Type B pancreatic cell (in vitro differentiated cells): ENCODE data around the gene HLA-DPA1. TPM values are rescaled to one million over a fixed set of nuclear protein-coding genes. Genes with fewer than 3 reads are reported as not detected.

Experiments used
- DNase-seq: peaks from one replicate; pipeline ENCODE4 v3.0.0; 2021; ENCODE audit warnings: mixed read lengths; ENCODE audit not compliant: unreplicated experiment; ENCODE audit errors: extremely low spot score
- H3K27ac Mint-ChIP-seq: 2 replicates; pipeline ENCODE4 v1.8.0; 2021; ENCODE audit warnings: mild to moderate bottlenecking, mixed read lengths
- H3K27me3 Mint-ChIP-seq: 2 replicates; pipeline ENCODE4 v1.8.0; 2021; ENCODE audit warnings: mixed read lengths
- H3K36me3 Mint-ChIP-seq: 2 replicates; pipeline ENCODE4 v1.8.0; 2021; ENCODE audit warnings: mixed read lengths
- H3K4me1 Mint-ChIP-seq: one replicate; pipeline ENCODE4 v1.8.0; 2021; ENCODE audit warnings: mixed read lengths; ENCODE audit not compliant: unreplicated experiment
- H3K4me3 Mint-ChIP-seq: 2 replicates; pipeline ENCODE4 v1.8.0; 2021; ENCODE audit warnings: mild to moderate bottlenecking, mixed read lengths
- H3K9me3 Mint-ChIP-seq: 2 replicates; pipeline ENCODE4 v1.8.0; 2021; ENCODE audit warnings: mixed read lengths
- CTCF ChIP-seq: fragments of 200-600 bp; sonication (generic); conservative IDR thresholded peaks from 2 replicates; pipeline ENCODE4 v1.5.0; 2021; ENCODE audit warnings: antibody characterized with exemption, mild to moderate bottlenecking
- total RNA-seq: library from RNA; stranded (reverse); gene quantifications from 2 replicates; pipeline ENCODE4 v1.2.1, GENCODE V29; 2021; ENCODE audit warnings: low replicate concordance

The HLA-DPA1 gene
- total RNA-seq, 1 donor from 2014 or later = 2.6 TPM

- Mint-ChIP-seq H3K36me3 (no peaks in the 10 kb centered on the region), H3K4me3 (no peak overlapping the region), H3K27ac (no peak overlapping the region), H3K9me3 (no peaks in the 10 kb centered on the region), H3K4me1 (peaks cover 12% of the 10 kb centered on the region), H3K27me3 (peaks cover 45% of the 10 kb centered on the region)
- TF ChIP-seq CTCF = no peak
- no peak for DNase-seq
Measured at GRCh38 chr6:33019372-33019771, 54.1 kb downstream of the HLA-DPA1 start.

GRCh38 chr6:33018904-33019303, 54.5 kb downstream of the HLA-DPA1 start:
- no peak for DNase-seq
- H3K4me1 Mint-ChIP-seq = peaks cover 12% of the 10 kb centered on the region
- TF ChIP-seq CTCF = no peak
- no peak overlapping the region for H3K27ac Mint-ChIP-seq
- H3K36me3 Mint-ChIP-seq = no peaks in the 10 kb centered on the region
- no peak overlapping the region for H3K4me3 Mint-ChIP-seq
- no peaks in the 10 kb centered on the region for H3K9me3 Mint-ChIP-seq
- peaks cover 45% of the 10 kb centered on the region for H3K27me3 Mint-ChIP-seq

GRCh38 chr6:33018418-33018817, 55.0 kb downstream of the HLA-DPA1 start:
- H3K9me3 Mint-ChIP-seq = no peaks in the 10 kb centered on the region
- peaks cover 49% of the 10 kb centered on the region for H3K27me3 Mint-ChIP-seq
- no peak for TF ChIP-seq CTCF
- H3K36me3 Mint-ChIP-seq = no peaks in the 10 kb centered on the region
- H3K4me3 Mint-ChIP-seq = no peak overlapping the region
- no peak overlapping the region for H3K27ac Mint-ChIP-seq
- no peak for DNase-seq
- peaks cover 12% of the 10 kb centered on the region for H3K4me1 Mint-ChIP-seq

GRCh38 chr6:33017694-33018353, 55.6 kb downstream of the HLA-DPA1 start:
- Mint-ChIP-seq H3K4me1 (peaks cover 12% of the 10 kb centered on the region), H3K9me3 (no peaks in the 10 kb centered on the region), H3K27ac (no peak overlapping the region), H3K4me3 (no peak overlapping the region), H3K27me3 (peaks cover 53% of the 10 kb centered on the region), H3K36me3 (no peaks in the 10 kb centered on the region)
- TF ChIP-seq CTCF = no peak
- no peak for DNase-seq

GRCh38 chr6:33017018-33017417, 56.4 kb downstream of the HLA-DPA1 start:
- Mint-ChIP-seq H3K4me1 (peaks cover 12% of the 10 kb centered on the region), H3K27me3 (peaks cover 57% of the 10 kb centered on the region), H3K4me3 (no peak overlapping the region), H3K27ac (no peak overlapping the region), H3K36me3 (no peaks in the 10 kb centered on the region), H3K9me3 (no peaks in the 10 kb centered on the region)
- no peak for DNase-seq
- TF ChIP-seq CTCF = no peak

GRCh38 chr6:33015798-33016197, 57.7 kb downstream of the HLA-DPA1 start:
- peaks cover 64% of the 10 kb centered on the region for H3K27me3 Mint-ChIP-seq

More at GRCh38 chr6:33015798-33016197, 57.7 kb downstream of the HLA-DPA1 start:
- Mint-ChIP-seq H3K36me3 (no peaks in the 10 kb centered on the region), H3K4me3 (no peak overlapping the region), H3K27ac (no peak overlapping the region), H3K9me3 (no peaks in the 10 kb centered on the region), H3K4me1 (peaks cover 12% of the 10 kb centered on the region)
- no peak for DNase-seq
- TF ChIP-seq CTCF = no peak
